HG02981 (cell line): ENCODE data around the gene HNRNPF.
"Not testable (repeated sequence)": the region's sequence is repeated elsewhere in the genome, so short reads cannot be mapped to it uniquely, and the experiment has no call there.

Experiments
- ATAC-seq: cut with Tn5 transposase; IDR thresholded peaks from one replicate; pipeline ENCODE4 v1.9.1; 2021; ENCODE audit warnings: mild to moderate bottlenecking, moderate library complexity; ENCODE audit not compliant: unreplicated experiment

HNRNPF gene

GRCh38 chr10:43396928-43397624 is 11.9 kb downstream of the HNRNPF start:
- peak; percentile 82 for ATAC-seq

DNA sequence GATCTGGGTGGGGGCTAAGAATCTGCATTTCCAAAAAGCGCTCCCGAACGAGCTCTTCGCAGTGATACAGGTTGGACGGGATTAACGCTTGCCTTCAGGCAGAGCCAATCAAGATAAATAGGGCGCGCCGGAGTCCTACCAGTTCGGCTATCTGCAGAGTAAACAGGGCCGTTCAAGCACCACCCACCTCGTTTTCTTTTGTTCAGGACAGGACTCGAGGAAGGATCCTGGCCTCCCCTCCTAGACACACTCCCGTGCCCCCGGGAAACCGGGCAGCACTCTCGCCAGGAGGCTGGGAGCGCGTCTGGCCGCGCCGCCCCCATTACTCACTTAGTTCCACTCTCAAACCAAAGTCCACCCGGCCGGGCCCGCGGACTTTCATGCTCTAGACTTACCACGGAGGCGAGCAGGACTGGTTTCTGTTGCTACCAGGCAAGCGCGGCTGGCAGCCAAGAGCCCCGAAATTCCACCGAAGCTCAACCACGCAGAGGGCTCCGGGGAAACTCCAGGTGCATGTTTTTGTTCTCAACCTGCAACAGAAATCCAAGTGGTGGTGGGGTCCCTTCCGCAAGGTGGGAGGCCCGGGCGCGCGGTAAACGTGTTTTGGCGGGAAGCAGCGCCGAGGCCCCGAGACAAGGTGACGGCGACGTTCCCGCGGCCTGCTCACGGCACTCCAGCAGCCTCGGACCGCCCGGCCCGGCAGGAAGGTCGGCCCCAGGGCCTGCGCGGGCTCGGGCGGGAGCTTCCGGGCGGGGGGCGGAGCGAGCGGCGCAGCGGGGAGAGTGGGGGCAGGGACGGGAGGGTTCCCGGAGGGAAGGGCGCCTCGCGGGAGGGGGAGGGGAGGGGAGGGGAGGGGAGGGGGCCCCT is 12.7 kb downstream of the HNRNPF start:
- ATAC-seq: peak; percentile 45

GRCh38 chr10:43395571-43396060 is 13.4 kb downstream of the HNRNPF start:
- no peak for ATAC-seq

DNA sequence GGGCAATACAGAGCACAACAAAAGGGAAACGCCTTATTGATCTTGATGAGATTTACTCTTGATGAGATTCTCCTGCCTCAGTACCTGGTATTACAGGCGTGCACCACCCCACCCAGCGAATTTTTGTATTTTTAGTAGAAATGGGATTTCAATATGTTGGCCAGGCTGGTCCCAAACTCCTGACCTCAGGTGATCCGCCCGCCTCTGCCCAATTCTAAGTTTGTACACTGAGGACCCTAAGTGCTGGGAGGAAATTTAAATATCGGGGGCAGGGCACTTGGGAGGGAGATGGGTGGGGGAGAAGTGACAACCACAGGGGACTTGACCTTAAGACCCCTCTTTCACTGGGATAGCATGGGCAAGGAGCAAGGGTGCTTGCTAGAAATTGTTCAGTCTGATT is 14.1 kb downstream of the HNRNPF start:
- ATAC-seq: no peak

DNA sequence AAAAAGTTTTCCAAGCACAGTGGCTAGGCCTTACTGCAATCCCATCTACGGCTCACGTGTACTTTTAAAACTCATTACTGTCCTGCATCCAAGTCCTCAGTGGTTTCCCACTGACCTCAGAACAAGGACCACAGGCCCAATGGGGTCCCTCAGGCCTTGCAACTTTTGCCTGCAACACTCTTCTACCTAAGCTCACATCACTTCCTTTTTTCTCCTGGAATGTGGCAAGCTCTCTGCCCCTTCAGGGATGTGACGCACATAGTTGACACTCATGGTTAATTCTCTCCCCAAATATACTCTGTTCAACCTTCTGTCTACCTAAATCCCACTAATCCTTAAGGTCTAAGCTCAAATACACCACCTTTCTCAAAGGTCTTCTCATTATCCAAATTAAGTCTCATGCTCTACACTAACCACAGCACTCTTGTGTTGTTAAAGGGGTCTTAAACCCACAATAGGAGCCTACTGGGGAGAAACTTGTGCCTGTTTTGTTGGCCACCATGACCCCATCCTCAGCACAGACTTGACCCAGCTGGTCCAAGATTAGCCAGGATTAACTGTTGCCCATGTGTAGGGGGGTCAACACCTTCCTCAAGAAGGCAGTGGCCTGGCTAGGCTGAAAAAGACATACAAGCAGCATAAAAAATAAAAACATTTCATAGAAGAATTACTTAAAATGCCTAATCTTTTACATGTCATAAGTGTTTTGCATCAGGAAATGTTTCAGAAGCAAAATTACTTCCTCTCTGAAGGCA is 15.2 kb downstream of the HNRNPF start:
- ATAC-seq: no peak

DNA sequence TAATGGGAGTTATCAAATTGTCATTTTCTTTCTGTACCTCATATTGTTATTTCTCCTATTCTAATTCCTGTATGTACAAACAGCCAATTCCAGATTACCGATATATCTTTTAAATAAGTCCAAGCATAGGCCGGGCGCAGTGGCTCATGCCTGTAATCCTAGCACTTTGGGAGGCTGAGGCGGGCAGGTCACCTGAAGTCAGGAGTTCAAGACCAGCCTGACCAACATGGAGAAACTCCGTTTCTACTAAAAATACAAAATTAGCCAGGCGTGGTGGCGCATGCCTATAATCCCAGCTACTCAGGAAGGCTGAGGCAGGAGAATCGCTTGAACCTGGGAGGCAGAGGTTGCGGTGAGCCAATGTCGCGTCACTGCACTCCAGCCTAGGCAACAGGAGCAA is 15.8 kb downstream of the HNRNPF start:
- not testable (repeated sequence) for ATAC-seq

- ATAC-seq: no peak
These were observed 16.2 kb downstream of the HNRNPF start for GRCh38 chr10:43392748-43393147.

GRCh38 chr10:43391496-43391895 is 17.5 kb downstream of the HNRNPF start:
- no peak for ATAC-seq

GRCh38 chr10:43390759-43391158 is 18.2 kb downstream of the HNRNPF start:
- no peak for ATAC-seq

DNA sequence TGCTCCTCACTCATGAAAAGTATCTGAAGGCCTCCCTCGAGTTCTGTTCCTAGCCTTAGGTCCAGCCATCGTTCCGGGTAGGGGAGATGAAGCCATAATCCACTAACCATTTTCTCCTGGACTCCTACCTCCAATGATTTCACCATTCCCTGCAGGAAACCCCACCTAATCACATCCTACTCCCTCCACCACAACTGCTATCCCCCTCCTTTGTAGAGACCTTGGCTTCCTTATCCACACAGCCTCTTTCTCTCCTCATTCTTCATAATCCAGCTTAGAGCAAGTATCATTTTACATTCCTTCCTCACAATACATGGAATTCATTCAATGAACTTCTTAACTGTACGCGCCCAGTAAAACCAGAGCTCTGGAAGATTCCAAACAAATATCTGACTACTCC is 18.7 kb downstream of the HNRNPF start:
- ATAC-seq: no peak

DNA sequence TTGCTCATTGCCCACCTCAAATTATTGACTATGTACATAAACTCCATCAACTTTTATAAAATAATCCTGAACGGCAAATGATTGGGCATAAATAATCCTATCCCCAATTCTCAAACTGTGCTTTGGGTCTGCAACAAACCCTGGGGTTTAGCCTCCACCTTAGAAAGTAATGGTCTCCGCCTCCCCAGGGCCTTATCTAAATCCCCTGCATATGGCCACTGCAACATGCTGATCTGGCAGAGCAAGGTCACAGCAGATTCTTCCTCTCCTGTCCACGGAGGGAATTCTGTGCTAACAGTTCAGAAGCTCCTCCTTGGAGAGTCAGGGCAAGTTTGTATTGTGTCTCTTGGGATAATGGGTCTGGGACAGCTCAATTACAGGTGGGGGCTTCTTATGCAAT is 19.1 kb downstream of the HNRNPF start:
- no peak for ATAC-seq

DNA sequence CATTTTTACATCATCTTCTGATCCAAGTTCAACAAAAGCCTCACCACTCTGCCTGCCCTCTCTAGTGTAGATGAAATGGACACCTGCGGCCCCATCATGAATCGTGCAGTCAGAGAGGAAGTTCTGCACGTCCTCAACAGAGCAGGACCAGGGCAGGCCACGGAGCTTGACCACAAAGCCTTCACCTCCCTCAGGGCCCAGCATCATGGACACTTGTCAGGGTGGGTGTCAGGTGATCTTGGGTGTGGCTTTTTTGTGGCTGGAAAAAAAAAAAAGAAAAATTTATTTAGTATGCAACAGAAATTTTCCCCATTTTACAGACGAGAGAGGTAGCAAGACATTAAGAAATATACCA is 21.3 kb downstream of the HNRNPF start:
- ATAC-seq: no peak

DNA sequence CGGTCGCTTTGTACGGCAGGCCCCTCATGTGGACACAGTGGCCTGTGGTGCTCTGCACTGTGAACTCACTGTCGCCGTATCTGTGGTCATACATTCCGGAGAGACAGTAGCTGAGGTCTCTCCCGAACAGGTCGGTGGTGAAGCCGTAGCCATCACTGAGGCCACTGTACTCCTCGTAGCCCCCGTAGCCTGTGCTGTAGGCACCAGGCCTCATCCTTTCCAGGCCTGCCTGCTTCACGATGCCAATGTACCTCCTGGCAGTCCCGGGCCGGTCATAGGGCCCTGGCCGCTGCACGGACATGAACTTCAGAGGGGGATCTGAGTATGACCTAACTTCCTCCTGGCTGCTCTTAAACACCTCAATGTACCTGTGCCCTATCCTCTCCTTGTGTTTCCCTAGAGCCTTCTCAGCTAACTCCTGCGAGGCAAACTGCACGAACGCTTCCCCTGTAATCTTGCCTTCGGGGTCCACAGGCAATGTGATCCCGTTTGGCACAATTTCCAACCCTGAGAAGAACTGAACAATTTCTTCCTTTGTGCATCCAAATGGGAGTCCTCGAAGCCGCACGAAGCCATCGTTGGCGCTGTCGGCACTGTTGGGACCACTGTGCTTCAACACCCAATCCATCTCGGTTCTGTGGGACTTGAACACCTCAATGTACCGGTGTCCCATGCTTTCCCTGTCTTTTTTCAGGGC is 21.9 kb downstream of the HNRNPF start:
- ATAC-seq: no peak

- no peak for ATAC-seq
These were observed 22.4 kb downstream of the HNRNPF start for GRCh38 chr10:43386549-43386948.

GRCh38 chr10:43385412-43386004 is 23.5 kb downstream of the HNRNPF start:
- ATAC-seq: no peak

- no peak for ATAC-seq
These were observed 24.4 kb downstream of the HNRNPF start for GRCh38 chr10:43384252-43385221.

DNA sequence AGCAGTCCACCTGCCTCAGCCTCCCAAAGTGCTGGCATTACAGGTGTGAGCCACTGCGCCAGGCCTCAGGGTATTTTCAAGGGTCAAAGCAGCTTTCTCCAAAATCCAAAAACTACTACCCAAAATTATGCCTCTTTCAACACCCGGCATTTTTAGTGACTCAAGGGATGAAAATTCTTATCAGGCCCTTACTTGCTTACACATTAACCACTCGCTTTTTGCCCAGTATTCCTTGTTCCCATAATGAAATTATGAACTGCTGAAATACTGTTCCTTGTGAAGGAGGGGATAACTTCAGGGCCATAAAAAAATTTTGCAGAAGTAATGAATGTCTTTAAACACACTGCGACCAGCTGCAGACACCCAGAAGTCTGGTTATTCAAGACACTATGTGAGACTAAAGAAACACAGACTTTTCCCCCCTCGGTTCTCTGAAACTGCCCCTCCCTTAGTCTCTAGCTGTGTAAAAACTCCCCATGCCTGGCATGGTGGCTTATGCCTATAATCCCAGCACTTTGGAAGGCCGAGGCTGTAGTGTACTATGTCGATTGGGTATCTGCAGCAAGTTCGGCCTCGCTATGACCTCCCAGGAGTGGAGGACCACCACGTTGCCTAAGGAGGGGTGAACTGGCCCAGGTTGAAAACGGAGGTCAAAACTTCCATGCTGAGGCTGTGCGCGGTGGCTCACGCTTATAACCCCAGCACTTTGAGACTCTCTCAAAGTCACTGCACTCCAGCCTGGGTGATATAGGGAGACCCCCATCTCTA is 25.6 kb downstream of the HNRNPF start:
- ATAC-seq: no peak

DNA sequence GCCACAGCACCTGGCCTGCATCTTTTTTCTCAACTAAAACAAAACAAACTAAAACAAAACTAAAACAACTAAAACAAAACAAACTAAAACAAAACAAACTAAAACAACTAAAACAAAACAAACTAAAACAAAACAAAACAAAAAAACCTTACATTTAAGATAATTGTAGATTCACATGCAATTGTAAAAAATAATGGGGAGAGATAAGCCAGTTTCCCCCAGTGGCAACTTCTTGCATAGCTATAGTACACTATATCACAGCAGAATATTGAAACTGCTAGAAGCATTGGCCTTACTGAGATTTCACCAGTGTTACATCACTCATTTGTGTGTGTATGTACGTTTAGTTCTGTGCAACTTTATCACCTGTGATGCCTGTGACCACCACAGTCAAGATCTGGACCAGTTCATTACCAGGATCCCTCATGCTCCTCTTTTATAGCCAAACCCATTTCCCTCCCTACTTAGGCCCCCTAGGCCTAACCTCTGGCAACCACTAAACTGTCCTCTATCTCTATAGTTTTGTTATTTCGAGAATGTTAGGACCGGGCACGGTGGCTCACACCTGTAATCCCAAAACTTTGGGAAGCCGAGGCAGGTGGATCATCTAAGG is 28.3 kb downstream of the HNRNPF start:
- peak; percentile 54 for ATAC-seq
